Panc1 (cell line): Measurements from ENCODE around the gene DCN. TPM values are rescaled to one million over a fixed set of nuclear protein-coding genes. Genes with fewer than 3 reads are reported as not detected.

ENCODE experiments used
- ATAC-seq: fragments of 200-7000 bp; cut with Tn5 transposase; 2 replicates; pipeline ENCODE4 v1.9.1; 2020; ENCODE audit warnings: mild to moderate bottlenecking, moderate library complexity
- BruUV-seq: library from RNA; stranded (reverse); fragments of 400-500 nt; replicated peaks from 2 replicates; lab custom pipeline; 2021; lab: Mats Ljungman, UMichigan
- CTCF ChIA-PET: fragments of 300-600 bp; sonication (Branson Sonifier 250); formaldehyde crosslinking; loops from one replicate; lab custom pipeline; 2022; ENCODE audit warnings: antibody characterized with exemption; lab: Charles Lee
- POLR2A ChIA-PET: fragments of 300-600 bp; sonication (Branson Sonifier 250); formaldehyde crosslinking; loops from one replicate; lab custom pipeline; 2022; ENCODE audit warnings: antibody characterized with exemption; lab: Charles Lee
- DNase-seq: peaks from one replicate; pipeline ENCODE4 v3.0.0-alpha.2; 2010; ENCODE audit warnings: low read depth, low spot score
- H3K27ac ChIP-seq: 2 replicates; pipeline ENCODE4 v1.5.1; 2011; ENCODE audit warnings: mild to moderate bottlenecking, low read length, inconsistent platforms
- H3K27me3 ChIP-seq: fragments of 200-500 bp; sonication (Bioruptor generic); 2 replicates; pipeline ENCODE4 v1.6.0; 2014; ENCODE audit warnings: low read length, inconsistent platforms; ENCODE audit not compliant: control insufficient read depth, insufficient read depth
- H3K36me3 ChIP-seq: fragments of 200-500 bp; sonication (Bioruptor generic); 2 replicates; pipeline ENCODE4 v1.5.1; 2014; ENCODE audit warnings: inconsistent platforms, mild to moderate bottlenecking, low read length, moderate library complexity; ENCODE audit not compliant: control insufficient read depth, insufficient read depth
- H3K4me1 ChIP-seq: 2 replicates; pipeline ENCODE4 v1.5.1; 2011; ENCODE audit warnings: inconsistent platforms, mild to moderate bottlenecking, low read length, moderate library complexity; ENCODE audit not compliant: control insufficient read depth, insufficient read depth
- H3K4me3 ChIP-seq, 2 experiments: 2 replicates each; pipeline ENCODE4 v1.5.1; 2011 to 2012; ENCODE audit warnings: low read depth in 2 of 2, low read length in 2 of 2, mild to moderate bottlenecking in 2 of 2, inconsistent platforms in 1 of 2, moderate library complexity in 1 of 2
- H3K9me3 ChIP-seq: fragments of 200-500 bp; sonication (Bioruptor generic); 2 replicates; pipeline ENCODE4 v1.5.1; 2014; ENCODE audit warnings: low read depth, mild to moderate bottlenecking, inconsistent platforms, low read length, moderate library complexity; ENCODE audit not compliant: control insufficient read depth, insufficient read depth
- CTCF ChIP-seq: fragments of 450-650 bp; IDR thresholded peaks from 2 replicates; pipeline ENCODE4 v1.5.1; 2017; ENCODE audit warnings: mild to moderate bottlenecking
- POLR2AphosphoS5 ChIP-seq: IDR thresholded peaks from 2 replicates; pipeline ENCODE4 v1.6.1; 2012; ENCODE audit warnings: mild to moderate bottlenecking, low read depth, low read length, moderate library complexity
- REST ChIP-seq, 2 experiments: IDR thresholded peaks; 2 replicates each; pipeline ENCODE4 v1.6.1; 2011 to 2012; ENCODE audit warnings: low read depth in 2 of 2, control low read depth in 1 of 2, low read length in 1 of 2, mild to moderate bottlenecking in 1 of 2, moderate library complexity in 1 of 2; ENCODE audit not compliant: insufficient read depth in 1 of 2
- SIN3A ChIP-seq: IDR thresholded peaks from 2 replicates; pipeline ENCODE4 v1.6.1; 2012; ENCODE audit warnings: low read depth, mild to moderate bottlenecking, low read length, moderate library complexity, borderline replicate concordance; ENCODE audit not compliant: insufficient read depth
- TCF7L2 ChIP-seq: IDR thresholded peaks from 2 replicates; pipeline ENCODE4 v1.6.1; 2011; ENCODE audit warnings: mild to moderate bottlenecking, low read depth, low read length, inconsistent platforms
- in situ Hi-C: cut with HindIII; loops from 2 replicates; pipeline ENCODE4 v1.10.0; 2016; ENCODE audit warnings: low sequenced_read_pairs, low pct_unique_long_range_greater_than_20kb
- intact Hi-C: fragments of 100-400 bp; cut with micrococcal nuclease; formaldehyde crosslinking; loops from one replicate; pipeline ENCODE4 v1.10.0; 2022; ENCODE audit not compliant: unreplicated experiment
- total RNA-seq: library from RNA; stranded (reverse); gene quantifications from one replicate; pipeline ENCODE4 v1.2.1, GENCODE V29; 2021; ENCODE audit not compliant: unreplicated experiment

The DCN gene
- total RNA-seq, 1 experiment from 2014 or later = 1.9 TPM

GRCh38 chr12:91099836-91100235 lies 82.8 kb downstream of the DCN start:
- CTCF ChIA-PET = no interaction called here

GRCh38 chr12:91099341-91099740 lies 83.3 kb downstream of the DCN start:
- no peaks in the 10 kb centered on the region for H3K27me3 ChIP-seq
- no peak for ATAC-seq
- H3K9me3 ChIP-seq = no peaks in the 10 kb centered on the region
- no peak for DNase-seq
- ChIA-PET CTCF (no interaction called here), POLR2A (no interaction called here)
- H3K36me3 ChIP-seq = no peaks in the 10 kb centered on the region
- no peak overlapping the region for H3K4me3 ChIP-seq
- intact Hi-C loops = no loop called here
- H3K4me1 ChIP-seq = no peaks in the 10 kb centered on the region
- BruUV-seq = no TSS peak
- in situ Hi-C loops = no loop called here
- H3K27ac ChIP-seq = no peak overlapping the region
- TF ChIP-seq POLR2AphosphoS5 (no peak), TCF7L2 (no peak), REST (IDR thresholded peaks at IDR 0.05; ENCODE audit: insufficient read depth in 1 of 2, low read depth in 2 of 2, low read length in 1 of 2) (no peak), SIN3A (no peak), CTCF (no peak)

More at GRCh38 chr12:91099836-91100235, 82.8 kb downstream of the DCN start:
- H3K27me3 ChIP-seq = no peaks in the 10 kb centered on the region
- no peak overlapping the region for H3K27ac ChIP-seq
- no TSS peak for BruUV-seq
- no peak for ATAC-seq
- H3K9me3 ChIP-seq = no peaks in the 10 kb centered on the region
- POLR2A ChIA-PET = no interaction called here
- no peak overlapping the region for H3K4me3 ChIP-seq
- in situ Hi-C loops = no loop called here
- no peak for DNase-seq
- TF ChIP-seq POLR2AphosphoS5 = no peak
- TF ChIP-seq TCF7L2 = no peak
- TF ChIP-seq REST (IDR thresholded peaks at IDR 0.05; ENCODE audit: insufficient read depth in 1 of 2, low read depth in 2 of 2, low read length in 1 of 2) = no peak
- TF ChIP-seq SIN3A = no peak
- TF ChIP-seq CTCF = no peak
- no peaks in the 10 kb centered on the region for H3K4me1 ChIP-seq
- intact Hi-C loops = no loop called here
- no peaks in the 10 kb centered on the region for H3K36me3 ChIP-seq
